ENCODE data around the gene USP19. TPM values are rescaled to one million over a fixed set of nuclear protein-coding genes. Genes with fewer than 3 reads are reported as not detected.

Gene USP19
- 57.8 TPM for total RNA-seq
- polyA plus RNA-seq: 10 to 100 TPM; 23.4 to 29.2 (median 25.4) TPM

- peak; percentile 91 to 92 for ATAC-seq (ENCODE audit: low read depth in 2 of 2)
- Mint-ChIP-seq H3K27ac (peak within 1 kb of the TSS; percentile 66 to 94 (median 94)), H3K4me1 (peaks cover 0 to 22% (median 5%) of the 10 kb centered on the region in 4 donors), H3K27me3 (peaks cover 5% of the 10 kb centered on the region), H3K36me3 (peaks cover 8% of the 10 kb centered on the region), H3K9me3 (peaks cover 0 to 1% (median 0%) of the 10 kb centered on the region in 7 donors), H3K4me3 (peak within 1 kb of the TSS; percentile 84 to 89 (median 88))
- H3K27ac ChIP-seq (ENCODE audit: insufficient read depth, low read length, poor library complexity, severe bottlenecking): peak within 1 kb of the TSS; percentile 91
- H3K9me3 ChIP-seq (ENCODE audit: control insufficient read depth in 2 of 2, low read length in 2 of 2): no peaks in the 10 kb centered on the region
- H3K4me3 ChIP-seq (ENCODE audit: low read depth, low read length): peak within 1 kb of the TSS; percentile 87
- peaks cover 32% of the 10 kb centered on the region for H3K36me3 ChIP-seq (ENCODE audit: control insufficient read depth, insufficient read depth, low read length)
- peaks cover 26% of the 10 kb centered on the region for H3K4me1 ChIP-seq (ENCODE audit: control insufficient read depth, insufficient read depth, low read length, poor library complexity, severe bottlenecking)
- H3K27me3 ChIP-seq (ENCODE audit: control insufficient read depth, insufficient read depth, low read length): no peaks in the 10 kb centered on the region
- DNase-seq: peak; percentile 94 to 97 (median 94)
Measured at GRCh38 chr3:49120438-49121131, at the start of gene USP19. Gene USP19, minus strand, starts transcription at chr3:49120823. Its CDS starts 1,678 bp downstream, at chr3:49119145.

- H3K9me3 Mint-ChIP-seq: peaks cover 0 to 5% (median 0%) of the 10 kb centered on the region in 7 donors
- peak overlapping the region in 1 of 3 donors; percentile 92 for H3K27ac Mint-ChIP-seq
- peak overlapping the region; percentile 85 to 92 (median 90) for H3K4me3 Mint-ChIP-seq
- peaks cover 19% of the 10 kb centered on the region for H3K27me3 Mint-ChIP-seq
- DNase-seq (no peak), ATAC-seq (ENCODE audit: low read depth in 2 of 2) (no peak)
- no peaks in the 10 kb centered on the region for H3K27me3 ChIP-seq (ENCODE audit: control insufficient read depth, insufficient read depth, low read length)
- H3K4me1 Mint-ChIP-seq: peaks cover 7 to 37% (median 24%) of the 10 kb centered on the region in 4 donors
- peaks cover 0 to 4% of the 10 kb centered on the region in 2 experiments for H3K9me3 ChIP-seq (ENCODE audit: control insufficient read depth in 2 of 2, low read length in 2 of 2)
- peaks cover 11% of the 10 kb centered on the region for H3K36me3 Mint-ChIP-seq
- peaks cover 39% of the 10 kb centered on the region for H3K4me1 ChIP-seq (ENCODE audit: control insufficient read depth, insufficient read depth, low read length, poor library complexity, severe bottlenecking)
- peak overlapping the region; percentile 59 for H3K27ac ChIP-seq (ENCODE audit: insufficient read depth, low read length, poor library complexity, severe bottlenecking)
- H3K4me3 ChIP-seq (ENCODE audit: low read depth, low read length): peak overlapping the region; percentile 67
- H3K36me3 ChIP-seq (ENCODE audit: control insufficient read depth, insufficient read depth, low read length): peaks cover 14% of the 10 kb centered on the region
Measured at GRCh38 chr3:49166752-49167556, 46.3 kb upstream of the USP19 start.

GRCh38 chr3:49165771-49166751, 45.4 kb upstream of the USP19 start, which contains the start of gene CCDC71:
Gene CCDC71, minus strand, starts transcription at chr3:49166331. Its CDS starts 2,123 bp downstream, at chr3:49164208.
- H3K36me3 ChIP-seq (ENCODE audit: control insufficient read depth, insufficient read depth, low read length): peaks cover 14% of the 10 kb centered on the region
- Mint-ChIP-seq H3K36me3 (peaks cover 11% of the 10 kb centered on the region), H3K4me3 (peak within 1 kb of the TSS; percentile 90 to 98 (median 92)), H3K4me1 (peaks cover 7 to 39% (median 23%) of the 10 kb centered on the region in 4 donors), H3K27ac (peak within 1 kb of the TSS; percentile 92 to 93 (median 92)), H3K27me3 (peaks cover 16% of the 10 kb centered on the region), H3K9me3 (peaks cover 0 to 5% (median 0%) of the 10 kb centered on the region in 7 donors)
- no peaks in the 10 kb centered on the region for H3K27me3 ChIP-seq (ENCODE audit: control insufficient read depth, insufficient read depth, low read length)
- H3K4me1 ChIP-seq (ENCODE audit: control insufficient read depth, insufficient read depth, low read length, poor library complexity, severe bottlenecking): peaks cover 30% of the 10 kb centered on the region
- DNase-seq (peak; percentile 54 to 86 (median 75)), ATAC-seq (ENCODE audit: low read depth in 2 of 2) (peak; percentile 80 to 82)
- H3K9me3 ChIP-seq (ENCODE audit: control insufficient read depth in 2 of 2, low read length in 2 of 2): peaks cover 0 to 4% of the 10 kb centered on the region in 2 experiments
- H3K27ac ChIP-seq (ENCODE audit: insufficient read depth, low read length, poor library complexity, severe bottlenecking): peak within 1 kb of the TSS; percentile 64
- H3K4me3 ChIP-seq (ENCODE audit: low read depth, low read length): peak within 1 kb of the TSS; percentile 77

GRCh38 chr3:49164983-49165720, 44.5 kb upstream of the USP19 start:
- peak overlapping the region; percentile 77 for H3K4me3 ChIP-seq (ENCODE audit: low read depth, low read length)
- peak overlapping the region; percentile 90 to 98 (median 92) for H3K4me3 Mint-ChIP-seq
- H3K27me3 ChIP-seq (ENCODE audit: control insufficient read depth, insufficient read depth, low read length): no peaks in the 10 kb centered on the region
- H3K27me3 Mint-ChIP-seq: peaks cover 14% of the 10 kb centered on the region
- peak overlapping the region; percentile 90 to 93 (median 92) for H3K27ac Mint-ChIP-seq
- ATAC-seq (ENCODE audit: low read depth in 2 of 2) (no peak), DNase-seq (no peak)
- H3K9me3 ChIP-seq (ENCODE audit: control insufficient read depth in 2 of 2, low read length in 2 of 2): peaks cover 0 to 4% of the 10 kb centered on the region in 2 experiments
- H3K9me3 Mint-ChIP-seq: peaks cover 0 to 3% (median 0%) of the 10 kb centered on the region in 7 donors
- H3K27ac ChIP-seq (ENCODE audit: insufficient read depth, low read length, poor library complexity, severe bottlenecking): peak overlapping the region; percentile 64
- H3K36me3 ChIP-seq (ENCODE audit: control insufficient read depth, insufficient read depth, low read length): peaks cover 14% of the 10 kb centered on the region
- peaks cover 7 to 36% (median 20%) of the 10 kb centered on the region in 4 donors for H3K4me1 Mint-ChIP-seq
- H3K4me1 ChIP-seq (ENCODE audit: control insufficient read depth, insufficient read depth, low read length, poor library complexity, severe bottlenecking): peaks cover 25% of the 10 kb centered on the region
- H3K36me3 Mint-ChIP-seq: peaks cover 11% of the 10 kb centered on the region

GRCh38 chr3:49163609-49164008, 43.0 kb upstream of the USP19 start:
- DNase-seq (no peak), ATAC-seq (ENCODE audit: low read depth in 2 of 2) (no peak)
- H3K27ac ChIP-seq (ENCODE audit: insufficient read depth, low read length, poor library complexity, severe bottlenecking): no peak overlapping the region
- no peak overlapping the region for H3K4me3 ChIP-seq (ENCODE audit: low read depth, low read length)
- Mint-ChIP-seq H3K9me3 (peaks cover 0 to 3% (median 0%) of the 10 kb centered on the region in 7 donors), H3K4me1 (peaks cover 7 to 36% (median 18%) of the 10 kb centered on the region in 4 donors), H3K36me3 (peaks cover 11% of the 10 kb centered on the region), H3K27me3 (peaks cover 9% of the 10 kb centered on the region), H3K27ac (no peak overlapping the region), H3K4me3 (peak overlapping the region in 3 of 4 donors; percentile 10 to 92 (median 90))
- peaks cover 25% of the 10 kb centered on the region for H3K4me1 ChIP-seq (ENCODE audit: control insufficient read depth, insufficient read depth, low read length, poor library complexity, severe bottlenecking)
- H3K36me3 ChIP-seq (ENCODE audit: control insufficient read depth, insufficient read depth, low read length): peaks cover 14% of the 10 kb centered on the region
- peaks cover 0 to 4% of the 10 kb centered on the region in 2 experiments for H3K9me3 ChIP-seq (ENCODE audit: control insufficient read depth in 2 of 2, low read length in 2 of 2)
- no peaks in the 10 kb centered on the region for H3K27me3 ChIP-seq (ENCODE audit: control insufficient read depth, insufficient read depth, low read length)

- Histone ChIP-seq H3K9me3 (ENCODE audit: control insufficient read depth in 2 of 2, low read length in 2 of 2) (peaks cover 0 to 4% of the 10 kb centered on the region in 2 experiments), H3K4me1 (ENCODE audit: control insufficient read depth, insufficient read depth, low read length, poor library complexity, severe bottlenecking) (peaks cover 25% of the 10 kb centered on the region), H3K36me3 (ENCODE audit: control insufficient read depth, insufficient read depth, low read length) (peaks cover 14% of the 10 kb centered on the region), H3K4me3 (ENCODE audit: low read depth, low read length) (no peak overlapping the region), H3K27me3 (ENCODE audit: control insufficient read depth, insufficient read depth, low read length) (no peaks in the 10 kb centered on the region), H3K27ac (ENCODE audit: insufficient read depth, low read length, poor library complexity, severe bottlenecking) (no peak overlapping the region)
- peaks cover 9% of the 10 kb centered on the region for H3K27me3 Mint-ChIP-seq
- no peak for DNase-seq
- peaks cover 11% of the 10 kb centered on the region for H3K36me3 Mint-ChIP-seq
- ATAC-seq (ENCODE audit: low read depth in 2 of 2): no peak
- H3K27ac Mint-ChIP-seq: no peak overlapping the region
- H3K9me3 Mint-ChIP-seq: peaks cover 0 to 3% (median 0%) of the 10 kb centered on the region in 7 donors
- H3K4me3 Mint-ChIP-seq: no peak overlapping the region
- H3K4me1 Mint-ChIP-seq: peaks cover 7 to 36% (median 22%) of the 10 kb centered on the region in 4 donors
Measured at GRCh38 chr3:49162751-49163419, 42.3 kb upstream of the USP19 start.

Data from CD4-positive, CD25-positive, alpha-beta regulatory T cell (primary cell).